Pancreas (tissue), 10 donors: ENCODE results near the gene AMN. TPM values are rescaled to one million over a fixed set of nuclear protein-coding genes. Genes with fewer than 3 reads are reported as not detected.

Source experiments
- ATAC-seq, 4 donors: fragments of 200-7000 bp; cut with Tn5 transposase; one replicate each; pipeline versions ENCODE4 v1.8.0 to v1.9.1; 2020; ENCODE audit warnings: mild to moderate bottlenecking in 4 of 4, moderate library complexity in 4 of 4
- DNase-seq, 6 donors: peaks; one replicate each; pipeline ENCODE4 v3.0.0-alpha.2; 2020
- FAIRE-seq: peaks from 2 replicates; lab custom pipeline; 2012; peaks lifted over from hg19 to GRCh38; lab: Jason Lieb, UNC
- H3K27ac ChIP-seq, 4 donors: fragments of 200-600 bp; sonication (generic); 1 replicate in 3 of 4; 2 replicates in 1 of 4; pipeline versions ENCODE4 v1.5.0 to v1.8.0; 2020
- H3K27me3 ChIP-seq, 4 donors: fragments of 200-600 bp; one replicate each; pipeline ENCODE4 v1.8.0; 2021
- H3K36me3 ChIP-seq, 3 donors: fragments of 200-600 bp; sonication (generic) in 1 of 3; one replicate each; pipeline versions ENCODE4 v1.5.0 to v1.8.0; 2020 to 2021
- H3K4me1 ChIP-seq, 3 donors: fragments of 200-600 bp; one replicate each; pipeline ENCODE4 v1.8.0; 2021
- H3K4me3 ChIP-seq, 4 donors: fragments of 200-600 bp; sonication (generic) in 2 of 4; one replicate each; pipeline versions ENCODE4 v1.5.0 to v1.8.0; 2020 to 2021
- H3K9me3 ChIP-seq, 4 donors: fragments of 200-600 bp; one replicate each; pipeline ENCODE4 v1.8.0; 2021
- WGBS, 2 donors: extraction: QIAGEN DNeasy Blood & Tissue Kit; methylation state at CpG; one replicate each; pipeline ENCODE4 v1.1.7; 2013; 5-methylcytosine and 5-hydroxymethylcytosine counted together
- intact Hi-C, 3 donors: fragments of 100-400 bp; cut with DNase I; formaldehyde crosslinking; loops; one replicate each; pipeline versions ENCODE4 v1.11.1 to v1.14.2; 2022
- polyA plus RNA-seq, 2 donors: library from polyadenylated mRNA; stranded (reverse); fragments of 200-250 nt; gene quantifications; one replicate each; pipeline ENCODE4 v1.2.3, GENCODE V29; 2013
- total RNA-seq, 6 donors: library from RNA; stranded (reverse); fragmentation: NEBNext Ultra II Directional in 4 of 6; extraction: Animal tissue kit (Norgen Biotek cat#: 25700) in 4 of 6; gene quantifications; one replicate each; pipeline versions ENCODE4 v1.2.1 to v1.2.4, GENCODE V29; 2021 to 2023
- TF ChIP-seq, protein P1 (sequence below), 4 donors: fragments of 200-600 bp; sonication (generic) in 3 of 4; IDR thresholded peaks; one replicate each; pipeline versions ENCODE4 v1.5.0 to v1.8.0; 2021; ENCODE audit warnings: antibody characterized with exemption in 4 of 4
- donor health status: healthy with polysubstance abuse.
- donor health status: DM: no; HTN: no; CAD: no; lungs with moderate emphysema.
- donor health status: DM: no; HTN: no; CAD: no.
- donor health status: control.
- donor health status: control.
- donor health status: Bipolar disorder and iron deficiency.
- donor health status: DM: yes; HTN: yes; CAD: no.
- donor health status: DM: no; HTN: no; CAD: no.
- donor health status: DM: no; HTN: no; CAD: no.
- donor health status: DM: yes; HTN: yes; CAD: no.

Gene AMN
- total and polyA plus RNA-seq, 8 donors: 1.0 to 4.3 (median 1.5) TPM

DNA sequence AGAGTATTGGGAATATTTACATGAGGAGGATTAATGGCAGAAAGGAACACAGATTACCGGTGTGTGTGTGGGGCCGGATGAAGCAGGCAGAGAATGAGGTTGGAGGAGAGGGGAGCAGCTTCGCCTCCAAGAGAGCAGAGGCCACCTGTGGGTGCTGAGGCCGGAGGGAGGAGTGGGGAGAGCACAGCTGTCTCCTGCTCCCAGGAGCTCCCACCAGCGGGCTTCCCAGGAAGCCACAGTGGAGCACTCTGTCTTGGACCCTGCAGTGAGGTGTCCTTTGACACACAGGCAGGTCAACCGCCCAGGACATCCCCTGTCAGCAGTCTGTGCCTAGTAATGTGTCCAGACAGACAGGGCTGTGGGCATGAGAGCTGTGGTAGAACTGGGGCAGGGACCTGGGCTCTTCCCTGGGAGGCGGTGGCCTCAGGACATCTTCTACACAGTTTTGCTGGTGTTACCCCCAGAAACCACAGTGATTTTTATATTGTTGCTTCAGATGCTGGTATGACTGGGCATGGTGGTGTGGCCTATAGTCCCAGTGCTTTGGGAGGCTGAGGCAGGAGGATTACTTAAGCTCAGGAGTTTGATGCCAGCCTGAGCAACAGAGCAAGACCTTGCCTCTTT is 18.5 kb upstream of the AMN start:
- intact Hi-C loops: no loop called here
- no peak overlapping the region for H3K27ac ChIP-seq
- ATAC-seq (no peak), FAIRE-seq (no peak), DNase-seq (no peak)
- H3K27me3 ChIP-seq: no peaks in the 10 kb centered on the region
- no peaks in the 10 kb centered on the region for H3K4me1 ChIP-seq
- H3K36me3 ChIP-seq: no peaks in the 10 kb centered on the region
- TF ChIP-seq, protein P1, sequence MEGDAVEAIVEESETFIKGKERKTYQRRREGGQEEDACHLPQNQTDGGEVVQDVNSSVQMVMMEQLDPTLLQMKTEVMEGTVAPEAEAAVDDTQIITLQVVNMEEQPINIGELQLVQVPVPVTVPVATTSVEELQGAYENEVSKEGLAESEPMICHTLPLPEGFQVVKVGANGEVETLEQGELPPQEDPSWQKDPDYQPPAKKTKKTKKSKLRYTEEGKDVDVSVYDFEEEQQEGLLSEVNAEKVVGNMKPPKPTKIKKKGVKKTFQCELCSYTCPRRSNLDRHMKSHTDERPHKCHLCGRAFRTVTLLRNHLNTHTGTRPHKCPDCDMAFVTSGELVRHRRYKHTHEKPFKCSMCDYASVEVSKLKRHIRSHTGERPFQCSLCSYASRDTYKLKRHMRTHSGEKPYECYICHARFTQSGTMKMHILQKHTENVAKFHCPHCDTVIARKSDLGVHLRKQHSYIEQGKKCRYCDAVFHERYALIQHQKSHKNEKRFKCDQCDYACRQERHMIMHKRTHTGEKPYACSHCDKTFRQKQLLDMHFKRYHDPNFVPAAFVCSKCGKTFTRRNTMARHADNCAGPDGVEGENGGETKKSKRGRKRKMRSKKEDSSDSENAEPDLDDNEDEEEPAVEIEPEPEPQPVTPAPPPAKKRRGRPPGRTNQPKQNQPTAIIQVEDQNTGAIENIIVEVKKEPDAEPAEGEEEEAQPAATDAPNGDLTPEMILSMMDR (IDR thresholded peaks at IDR 0.05): no peak
- H3K9me3 ChIP-seq: no peaks in the 10 kb centered on the region
- 95 to 96% methylated on average over 7 of the region's 7 CpGs for WGBS, 2 donors
- no peak overlapping the region for H3K4me3 ChIP-seq

DNA sequence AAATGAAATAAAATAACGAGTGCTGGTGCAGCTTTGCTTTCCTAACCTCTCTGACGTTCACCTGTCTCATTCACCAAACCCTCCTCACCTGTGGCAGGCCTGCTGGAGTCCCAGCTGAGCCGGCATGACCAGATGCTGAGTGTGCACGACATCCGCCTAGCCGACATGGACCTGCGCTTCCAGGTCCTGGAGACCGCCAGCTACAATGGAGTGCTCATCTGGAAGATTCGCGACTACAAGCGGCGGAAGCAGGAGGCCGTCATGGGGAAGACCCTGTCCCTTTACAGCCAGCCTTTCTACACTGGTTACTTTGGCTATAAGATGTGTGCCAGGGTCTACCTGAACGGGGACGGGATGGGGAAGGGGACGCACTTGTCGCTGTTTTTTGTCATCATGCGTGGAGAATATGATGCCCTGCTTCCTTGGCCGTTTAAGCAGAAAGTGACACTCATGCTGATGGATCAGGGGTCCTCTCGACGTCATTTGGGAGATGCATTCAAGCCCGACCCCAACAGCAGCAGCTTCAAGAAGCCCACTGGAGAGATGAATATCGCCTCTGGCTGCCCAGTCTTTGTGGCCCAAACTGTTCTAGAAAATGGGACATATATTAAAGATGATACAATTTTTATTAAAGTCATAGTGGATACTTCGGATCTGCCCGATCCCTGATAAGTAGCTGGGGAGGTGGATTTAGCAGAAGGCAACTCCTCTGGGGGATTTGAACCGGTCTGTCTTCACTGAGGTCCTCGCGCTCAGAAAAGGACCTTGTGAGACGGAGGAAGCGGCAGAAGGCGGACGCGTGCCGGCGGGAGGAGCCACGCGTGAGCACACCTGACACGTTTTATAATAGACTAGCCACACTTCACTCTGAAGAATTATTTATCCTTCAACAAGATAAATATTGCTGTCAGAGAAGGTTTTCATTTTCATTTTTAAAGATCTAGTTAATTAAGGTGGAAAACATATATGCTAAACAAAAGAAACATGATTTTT is 17.1 kb upstream of the AMN start:
- Histone ChIP-seq H3K36me3 (no peaks in the 10 kb centered on the region), H3K27ac (no peak overlapping the region), H3K4me1 (no peaks in the 10 kb centered on the region), H3K9me3 (no peaks in the 10 kb centered on the region), H3K4me3 (no peak overlapping the region), H3K27me3 (no peaks in the 10 kb centered on the region)
- DNase-seq (no peak), ATAC-seq (no peak), FAIRE-seq (no peak)
- TF ChIP-seq, protein P1 (IDR thresholded peaks at IDR 0.05): no peak
- WGBS, 2 donors: 93 to 95% methylated on average over 38 of the region's 38 CpGs
- intact Hi-C loops: no loop called here

- intact Hi-C loops: no loop called here
- DNase-seq (no peak), ATAC-seq (no peak), FAIRE-seq (no peak)
- Histone ChIP-seq H3K4me3 (no peak overlapping the region), H3K27me3 (no peaks in the 10 kb centered on the region), H3K4me1 (no peaks in the 10 kb centered on the region), H3K36me3 (no peaks in the 10 kb centered on the region), H3K9me3 (no peaks in the 10 kb centered on the region), H3K27ac (no peak overlapping the region)
- WGBS, 2 donors: 96 to 97% methylated on average over 30 of the region's 30 CpGs
- TF ChIP-seq, protein P1 (IDR thresholded peaks at IDR 0.05): no peak
These were observed 15.7 kb upstream of the AMN start for GRCh38 chr14:102906616-102907302.

DNA sequence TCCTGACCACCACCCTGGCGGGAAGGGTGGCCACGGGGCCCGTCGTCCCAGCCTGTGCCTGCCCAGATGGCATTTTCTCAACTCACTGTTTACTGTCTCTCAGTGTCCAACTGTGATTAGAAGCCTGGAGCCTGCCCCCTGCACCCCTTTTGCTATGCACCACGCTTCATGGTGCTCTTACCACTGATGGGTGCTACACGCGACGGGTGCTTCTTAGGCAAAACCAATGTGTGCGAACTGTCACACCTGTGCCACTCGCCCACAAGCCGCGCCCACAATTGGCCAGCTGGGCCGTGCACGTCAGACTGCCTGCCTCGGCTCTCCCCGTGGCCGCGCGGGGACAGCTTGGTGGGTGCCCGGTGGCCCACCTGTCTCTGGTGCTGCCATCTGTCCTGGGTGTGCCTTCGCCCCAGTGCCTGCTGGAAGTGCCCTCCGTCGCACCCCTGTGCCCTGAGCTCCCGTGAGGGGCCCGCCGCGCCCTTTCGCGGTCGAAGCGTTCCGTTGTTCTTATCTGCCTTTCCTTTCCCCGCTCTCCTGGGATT is 15.1 kb upstream of the AMN start:
- Histone ChIP-seq H3K27me3 (no peaks in the 10 kb centered on the region), H3K36me3 (no peaks in the 10 kb centered on the region), H3K4me3 (no peak overlapping the region), H3K4me1 (no peaks in the 10 kb centered on the region), H3K9me3 (no peaks in the 10 kb centered on the region), H3K27ac (no peak overlapping the region)
- TF ChIP-seq, protein P1 (IDR thresholded peaks at IDR 0.05): no peak
- no peak for ATAC-seq
- DNase-seq: no peak
- WGBS, 2 donors: 92 to 93% methylated on average over 33 of the region's 33 CpGs
- no peak for FAIRE-seq
- intact Hi-C loops: no loop called here
